Fibroblast of pulmonary artery (primary cell): ENCODE measurements around the gene ASTN2.

Experiments used
- DNase-seq: peaks from one replicate; pipeline ENCODE4 v3.0.0-alpha.2; 2010; ENCODE audit warnings: low read depth
- H3K4me3 ChIP-seq: replicated peaks from 2 replicates; pipeline ENCODE4 v1.5.1; 2011; ENCODE audit warnings: low read depth, mild to moderate bottlenecking, control low read depth, low read length, moderate library complexity
- CTCF ChIP-seq: IDR thresholded peaks from 2 replicates; pipeline ENCODE4 v1.5.1; 2011; ENCODE audit warnings: mild to moderate bottlenecking, control low read depth, low read length, inconsistent platforms; ENCODE audit errors: missing control alignments

The ASTN2 gene

GRCh38 chr9:116379821-116380220 is 1035.0 kb downstream of the ASTN2 start:
- no peak for DNase-seq
- no peak for TF ChIP-seq CTCF

GRCh38 chr9:116378873-116379272 is 1036.0 kb downstream of the ASTN2 start:
- TF ChIP-seq CTCF: no peak
- no peak overlapping the region for H3K4me3 ChIP-seq
- no peak for DNase-seq

More at GRCh38 chr9:116379821-116380220, 1035.0 kb downstream of the ASTN2 start:
- H3K4me3 ChIP-seq: no peak overlapping the region

GRCh38 chr9:116377179-116377798 is 1037.6 kb downstream of the ASTN2 start:
- no peak overlapping the region for H3K4me3 ChIP-seq
- DNase-seq: peak; percentile 72
- TF ChIP-seq CTCF: no peak
